Fibroblast of skin of left biceps (primary cell): Measurements from ENCODE around the gene TRIM73.
"Not testable (repeated sequence)": the region's sequence is repeated elsewhere in the genome, so short reads cannot be mapped to it uniquely, and the experiment has no call there.

Source experiments
- DNase-seq, 2 experiments: peaks; one replicate each; pipeline ENCODE4 v3.0.0-alpha.2; 2013; ENCODE audit warnings: low read depth in 2 of 2

TRIM73 gene

GRCh38 chr7:75395329-75395728 is at the start of gene TRIM73:
Gene TRIM73, plus strand, starts transcription at chr7:75395629. Its CDS starts 3,305 bp downstream, at chr7:75398934.
- DNase-seq, result not testable (repeated sequence)

GRCh38 chr7:75358671-75359541 is 36.5 kb upstream of the TRIM73 start:
- DNase-seq, result peak in 1 of 2 experiments; percentile 0

GRCh38 chr7:75359542-75359848 is 35.9 kb upstream of the TRIM73 start:
- not testable (repeated sequence) for DNase-seq

- not testable (repeated sequence) for DNase-seq
These were observed 31.4 kb upstream of the TRIM73 start for GRCh38 chr7:75364079-75364478.

- DNase-seq, result not testable (repeated sequence)
These were observed 28.8 kb upstream of the TRIM73 start for GRCh38 chr7:75366643-75367042.

GRCh38 chr7:75367313-75367712 is 28.1 kb upstream of the TRIM73 start:
- DNase-seq, result not testable (repeated sequence)

- not testable (repeated sequence) for DNase-seq
These were observed 21.3 kb upstream of the TRIM73 start for GRCh38 chr7:75374144-75374518.

- not testable (repeated sequence) for DNase-seq
These were observed 20.7 kb upstream of the TRIM73 start for GRCh38 chr7:75374519-75375317.

- not testable (repeated sequence) for DNase-seq
These were observed 2.2 kb upstream of the TRIM73 start for GRCh38 chr7:75393194-75393593.

GRCh38 chr7:75397865-75398264 is 2.4 kb downstream of the TRIM73 start:
- not testable (repeated sequence) for DNase-seq

- DNase-seq, result not testable (repeated sequence)
These were observed 3.6 kb downstream of the TRIM73 start for GRCh38 chr7:75398771-75399700.

- not testable (repeated sequence) for DNase-seq
These were observed 5.1 kb downstream of the TRIM73 start for GRCh38 chr7:75400575-75400974.

GRCh38 chr7:75403455-75404443 is 8.3 kb downstream of the TRIM73 start:
- not testable (repeated sequence) for DNase-seq

GRCh38 chr7:75404663-75405062 is 9.2 kb downstream of the TRIM73 start:
- not testable (repeated sequence) for DNase-seq

- DNase-seq, result not testable (repeated sequence)
These were observed 14.7 kb downstream of the TRIM73 start for GRCh38 chr7:75409880-75410822.

GRCh38 chr7:75410823-75411173 is 15.4 kb downstream of the TRIM73 start:
- DNase-seq, result not testable (repeated sequence)

- DNase-seq, result not testable (repeated sequence)
These were observed 18.8 kb downstream of the TRIM73 start for GRCh38 chr7:75414204-75414603.

- not testable (repeated sequence) for DNase-seq
These were observed 19.4 kb downstream of the TRIM73 start for GRCh38 chr7:75414708-75415427.

GRCh38 chr7:75415428-75415817 is 20.0 kb downstream of the TRIM73 start:
- DNase-seq, result not testable (repeated sequence)
